K562 (cell line): ENCODE data around the gene PGAP3. TPM values are rescaled to one million over a fixed set of nuclear protein-coding genes. Genes with fewer than 3 reads are reported as not detected.

Experiments used
- ATAC-seq: fragments of 200-7000 bp; cut with Tn5 transposase; 3 replicates; pipeline ENCODE4 v1.9.1; 2020; ENCODE audit warnings: moderate library complexity
- BruUV-seq: library from RNA; stranded (reverse); fragments of 400-500 nt; replicated peaks from 2 replicates; lab custom pipeline; 2021; lab: Mats Ljungman, UMichigan
- CTCF ChIA-PET: fragments of 300-600 bp; formaldehyde crosslinking; extraction: SDS; loops from one replicate; lab custom pipeline; 2021; ENCODE audit warnings: low intra/inter-chr PET ratio; lab: Yijun Ruan, JAX
- POLR2A ChIA-PET: fragments of 300-600, 350-650 bp; sonication (Branson Sonifier 250); formaldehyde crosslinking; extraction: SDS; loops from one replicate; lab custom pipeline; 2021; ENCODE audit warnings: antibody characterized with exemption, inconsistent platforms; lab: Yijun Ruan, JAX
- DNase-seq, 4 experiments: peaks; one replicate each; pipeline versions ENCODE4 v3.0.0 to v3.0.0-alpha.2; 2011 to 2018; ENCODE audit warnings: low spot score in 3 of 4, mixed read lengths in 3 of 4; ENCODE audit errors: extremely low read depth in 1 of 4
- FAIRE-seq: peaks from 2 replicates; lab custom pipeline; 2011; peaks lifted over from hg19 to GRCh38; lab: Jason Lieb, UNC
- H2AFZ ChIP-seq: 2 replicates; pipeline ENCODE4 v1.6.0; 2011; ENCODE audit warnings: low read depth, low read length, control low read depth, inconsistent platforms
- H3K27ac ChIP-seq: fragments of 200-600 bp; 3 replicates; pipeline ENCODE4 v1.8.0; 2011; ENCODE audit warnings: low read depth, mild to moderate bottlenecking, control low read depth, inconsistent platforms, low read length, moderate library complexity, mixed read lengths; ENCODE audit errors: extremely low read depth
- H3K27me3 ChIP-seq, 2 experiments: fragments of 300-600 bp in 1 of 2; 2 replicates in 1 of 2; 3 replicates in 1 of 2; pipeline versions ENCODE4 v1.6.0 to v1.8.0; 2011; ENCODE audit warnings: inconsistent platforms in 2 of 2, low read length in 2 of 2, mild to moderate bottlenecking in 1 of 2, mixed read lengths in 1 of 2, moderate library complexity in 1 of 2; ENCODE audit not compliant: control insufficient read depth in 2 of 2, insufficient read depth in 2 of 2
- H3K36me3 ChIP-seq: fragments of 300-600 bp; 3 replicates; pipeline ENCODE4 v1.8.0; 2011; ENCODE audit warnings: mild to moderate bottlenecking, low read length, inconsistent platforms; ENCODE audit not compliant: control insufficient read depth, insufficient read depth
- H3K4me1 ChIP-seq, 2 experiments: fragments of 200-600 bp in 1 of 2; replicated peaks in 1 of 2; 2 replicates in 1 of 2; 3 replicates in 1 of 2; pipeline versions ENCODE4 v1.5.1 to v1.8.0; 2011; ENCODE audit warnings: inconsistent platforms in 2 of 2, low read length in 2 of 2, mild to moderate bottlenecking in 1 of 2, mixed read lengths in 1 of 2, moderate library complexity in 1 of 2; ENCODE audit not compliant: control insufficient read depth in 2 of 2, insufficient read depth in 2 of 2
- H3K4me2 ChIP-seq: 2 replicates; pipeline ENCODE4 v1.6.1; 2011; ENCODE audit warnings: low read length, control low read depth, inconsistent platforms, mixed read lengths; ENCODE audit not compliant: insufficient read depth
- H3K4me3 ChIP-seq: fragments of 200-600 bp; sonication (generic), shearing (Covaris generic); 2 replicates; pipeline ENCODE4 v1.5.1; 2016; ENCODE audit warnings: control low read depth, inconsistent platforms
- H3K79me2 ChIP-seq: fragments of 200-600 bp; 3 replicates; pipeline ENCODE4 v1.8.0; 2011; ENCODE audit warnings: low read length, inconsistent platforms; ENCODE audit not compliant: control insufficient read depth, insufficient read depth
- H3K9ac ChIP-seq, 2 experiments: 2 replicates each; pipeline versions ENCODE4 v1.6.0 to v1.6.1; 2011; ENCODE audit warnings: low read depth in 2 of 2, low read length in 2 of 2, control low read depth in 1 of 2, inconsistent platforms in 1 of 2, mild to moderate bottlenecking in 1 of 2, mixed read lengths in 1 of 2; ENCODE audit not compliant: insufficient read depth in 1 of 2
- H3K9me1 ChIP-seq: one replicate; pipeline ENCODE4 v1.6.0; 2011; ENCODE audit warnings: inconsistent platforms, mild to moderate bottlenecking, low read length, moderate library complexity; ENCODE audit not compliant: control insufficient read depth, insufficient read depth
- H3K9me3 ChIP-seq: replicated peaks from 2 replicates; pipeline ENCODE4 v1.5.1; 2011; ENCODE audit warnings: low read depth, low read length, inconsistent platforms; ENCODE audit not compliant: control insufficient read depth, insufficient read depth
- H4K20me1 ChIP-seq: replicated peaks from 2 replicates; pipeline ENCODE4 v1.6.1; 2011; ENCODE audit warnings: low read length, inconsistent platforms, mixed read lengths; ENCODE audit not compliant: control insufficient read depth, insufficient read depth
- BRD4 ChIP-seq: fragments of 200-600 bp; sonication (generic); IDR thresholded peaks from 2 replicates; pipeline ENCODE4 v1.6.1; 2017; ENCODE audit warnings: inconsistent platforms
- BRF1 ChIP-seq: IDR thresholded peaks from 3 replicates; pipeline ENCODE4 v1.6.1; 2011; ENCODE audit warnings: borderline replicate concordance, mild to moderate bottlenecking; ENCODE audit not compliant: insufficient read length; ENCODE audit errors: extremely low read depth
- CAMTA2 ChIP-seq: fragments of 250-450 bp; sonication (Bioruptor Pico); conservative IDR thresholded peaks from 2 replicates; pipeline ENCODE4 v1.5.1; 2022
- CSDE1 ChIP-seq, 2 experiments: fragments of 450-650 bp; IDR thresholded peaks; 2 replicates each; pipeline ENCODE4 v1.6.1; 2016; ENCODE audit warnings: mild to moderate bottlenecking in 1 of 2
- HDAC1 ChIP-seq, 2 experiments: fragments of 450-650 bp; IDR thresholded peaks; 2 replicates each; pipeline ENCODE4 v1.6.1; 2016 to 2017; ENCODE audit warnings: inconsistent platforms in 1 of 2, mild to moderate bottlenecking in 1 of 2, moderate library complexity in 1 of 2
- HLTF ChIP-seq: fragments of 450-650 bp; IDR thresholded peaks from 2 replicates; pipeline ENCODE4 v1.6.1; 2016
- HNRNPH1 ChIP-seq: fragments of 200-400 bp; formaldehyde crosslinking; optimal IDR thresholded peaks from 2 replicates; pipeline ENCODE3; 2017; ENCODE audit warnings: low read depth, mild to moderate bottlenecking, low read length, moderate library complexity
- MITF ChIP-seq: IDR thresholded peaks from 2 replicates; pipeline ENCODE4 v1.6.1; 2014; ENCODE audit warnings: antibody characterized with exemption
- NFRKB ChIP-seq: fragments of 450-650 bp; IDR thresholded peaks from 2 replicates; pipeline ENCODE4 v1.6.1; 2016; ENCODE audit warnings: low read depth
- SLC30A9 ChIP-seq: fragments of 250-450 bp; sonication (Bioruptor Pico); IDR thresholded peaks from 2 replicates; pipeline ENCODE4 v1.8.0; 2022; ENCODE audit warnings: mild to moderate bottlenecking, moderate library complexity
- SMAD4 ChIP-seq: fragments of 250-450 bp; sonication (Bioruptor Pico); conservative IDR thresholded peaks from 2 replicates; pipeline ENCODE4 v1.8.0; 2021; ENCODE audit warnings: inconsistent platforms, mild to moderate bottlenecking, moderate library complexity
- SNRNP70 ChIP-seq: fragments of 200-400 bp; formaldehyde crosslinking; optimal IDR thresholded peaks from 2 replicates; pipeline ENCODE3; 2017; ENCODE audit warnings: low read depth, low read length
- SUPT5H ChIP-seq: fragments of 450-650 bp; IDR thresholded peaks from 2 replicates; pipeline ENCODE4 v1.6.1; 2016
- TAF7 ChIP-seq: fragments of 450-650 bp; IDR thresholded peaks from 2 replicates; pipeline ENCODE4 v1.6.1; 2016; ENCODE audit warnings: missing genetic modification characterization, missing compliant biosample characterization
- TBP ChIP-seq: optimal IDR thresholded peaks from 2 replicates; pipeline ENCODE3; 2011; ENCODE audit warnings: low read depth, low read length, improper control_type of control experiment
- ZBTB1 ChIP-seq: sonication (generic); formaldehyde crosslinking; IDR thresholded peaks from 2 replicates; pipeline ENCODE4 v1.8.1; 2023; ENCODE audit warnings: missing genetic modification reagents, low read depth, mild to moderate bottlenecking, borderline replicate concordance
- ZFP36 ChIP-seq: fragments of 150-350 bp; IDR thresholded peaks from 2 replicates; pipeline ENCODE4 v1.6.1; 2018; ENCODE audit warnings: low read length, low read depth; ENCODE audit not compliant: partially characterized antibody
- ZNF232 ChIP-seq: sonication (generic); formaldehyde crosslinking; IDR thresholded peaks from 2 replicates; pipeline ENCODE4 v1.8.0; 2022; ENCODE audit warnings: mild to moderate bottlenecking, missing genetic modification reagents
- ZNF717 ChIP-seq: fragments of 250-450 bp; sonication (Bioruptor Pico); IDR thresholded peaks from 2 replicates; pipeline ENCODE4 v1.5.0; 2021
- WGBS: fragments of 100-300 bp; shearing (Covaris generic); methylation state at CpG from one replicate; pipeline ENCODE4 v1.1.6; 2016; ENCODE audit warnings: low coverage, mixed read lengths; ENCODE audit not compliant: insufficient coverage; ENCODE audit errors: missing lambda C conversion rate; 5-methylcytosine and 5-hydroxymethylcytosine counted together
- in situ Hi-C: fragments of 300-500 bp; cut with MboI; formaldehyde crosslinking; loops from 4 replicates; pipeline ENCODE4 v1.15.0; 2018; ENCODE audit warnings: inconsistent platforms, mixed read lengths
- intact Hi-C: fragments of 100-400 bp; cut with micrococcal nuclease; formaldehyde crosslinking; loops from 2 replicates; pipeline ENCODE4 v1.14.2; 2022
- polyA plus RNA-seq, 8 experiments: library from polyadenylated mRNA; depleted of rRNA in 4 of 8; stranded (reverse) in 5 of 8; unstranded in 3 of 8; fragments of >200 nt; fragmentation: Nextera tagmentation in 2 of 8; fragmentation: Illumina TruSeq in 1 of 8; extraction: Ambion mirVana in 2 of 8; extraction: Trizol in 1 of 8; gene quantifications; 2 replicates each; pipeline versions ENCODE4 v1.2.1 to v1.2.3, GENCODE V29; 2011 to 2014; ENCODE audit warnings: inconsistent platforms in 1 of 8, missing spikeins in 1 of 8
- total RNA-seq, 7 experiments: library from RNA; depleted of rRNA in 6 of 7; stranded (reverse); fragments of >200 nt in 6 of 7; fragmentation: Illumina TruSeq in 2 of 7; extraction: Trizol in 2 of 7; gene quantifications; 2 replicates each; pipeline versions ENCODE4 v1.2.1 to v1.2.3, GENCODE V29; 2011 to 2021; ENCODE audit warnings: low replicate concordance in 1 of 7
- TF ChIP-seq, protein P1 (sequence below): sonication (generic); formaldehyde crosslinking; IDR thresholded peaks from 2 replicates; pipeline ENCODE4 v1.8.1; 2023; ENCODE audit warnings: mild to moderate bottlenecking, missing genetic modification reagents, moderate library complexity

The PGAP3 gene
- total and polyA plus RNA-seq, 9 of the 15 experiments (the other 6 are each of a cell fraction or from before 2014, with no cell fraction given), result 0.38 to 9.4 (median 4.5) TPM

DNA sequence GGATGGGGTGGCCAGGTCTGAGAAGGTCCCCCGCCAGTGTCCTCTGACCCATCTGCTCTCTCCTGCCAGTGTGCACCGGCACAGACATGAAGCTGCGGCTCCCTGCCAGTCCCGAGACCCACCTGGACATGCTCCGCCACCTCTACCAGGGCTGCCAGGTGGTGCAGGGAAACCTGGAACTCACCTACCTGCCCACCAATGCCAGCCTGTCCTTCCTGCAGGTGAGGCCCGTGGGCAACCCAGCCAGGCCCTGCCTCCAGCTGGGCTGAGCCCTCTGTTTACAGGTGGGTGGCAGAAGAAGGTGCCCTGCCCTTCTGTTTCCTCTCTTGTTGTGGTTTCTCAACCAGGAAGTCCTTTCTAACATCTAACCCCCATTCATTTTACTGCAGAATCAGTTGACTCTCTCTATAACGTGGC is 19.1 kb upstream of the PGAP3 start:
- no TSS peak for BruUV-seq
- Histone ChIP-seq H3K36me3 (no peaks in the 10 kb centered on the region), H3K9me1 (no peaks in the 10 kb centered on the region), H4K20me1 (no peaks in the 10 kb centered on the region; the same call in 1 of the 2 replicates), H3K4me1 (peaks cover 0 to 25% of the 10 kb centered on the region in 2 experiments; a peak in 3 of 5 replicates), H3K4me2 (no peak overlapping the region), H2AFZ (no peak overlapping the region), H3K9ac (no peak overlapping the region), H3K27me3 (0 out of 5 replicates have a peak, but pooled peaks cover 0 to 5% of the 10 kb centered on the region in 2 experiments), H3K9me3 (no peaks in the 10 kb centered on the region), H3K4me3 (no peak overlapping the region), H3K79me2 (no peaks in the 10 kb centered on the region), H3K27ac (no peak overlapping the region)
- TF ChIP-seq SMAD4 (CRISPR knock-in tag) (no peak), TAF7 (tag) (no peak), ZNF232 (no peak), CAMTA2 (no peak), HDAC1 (IDR thresholded peaks at IDR 0.05) (no peak), ZNF717 (CRISPR knock-in tag) (no peak), MITF (no peak), TBP (no peak), ZFP36 (no peak), BRD4 (no peak), SUPT5H (no peak), ZBTB1 (no peak), NFRKB (no peak), HLTF (no peak), BRF1 (no peak), SLC30A9 (no peak), CSDE1 (IDR thresholded peaks at IDR 0.05) (no peak), SNRNP70 (no peak), HNRNPH1 (no peak)
- TF ChIP-seq, protein P1, sequence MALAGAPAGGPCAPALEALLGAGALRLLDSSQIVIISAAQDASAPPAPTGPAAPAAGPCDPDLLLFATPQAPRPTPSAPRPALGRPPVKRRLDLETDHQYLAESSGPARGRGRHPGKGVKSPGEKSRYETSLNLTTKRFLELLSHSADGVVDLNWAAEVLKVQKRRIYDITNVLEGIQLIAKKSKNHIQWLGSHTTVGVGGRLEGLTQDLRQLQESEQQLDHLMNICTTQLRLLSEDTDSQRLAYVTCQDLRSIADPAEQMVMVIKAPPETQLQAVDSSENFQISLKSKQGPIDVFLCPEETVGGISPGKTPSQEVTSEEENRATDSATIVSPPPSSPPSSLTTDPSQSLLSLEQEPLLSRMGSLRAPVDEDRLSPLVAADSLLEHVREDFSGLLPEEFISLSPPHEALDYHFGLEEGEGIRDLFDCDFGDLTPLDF, result no peak
- CTCF ChIA-PET, result no interaction called here
- POLR2A ChIA-PET, result interaction anchor here (0.7 kb wide), 1 partner anchor 23 kb away, joined by 5 read pairs; the partner anchor contains the start of gene MIEN1
- in situ Hi-C loops (no loop called here), intact Hi-C loops (no loop called here)
- DNase-seq (no peak), FAIRE-seq (no peak), ATAC-seq (no peak)
- 52% methylated on average over 7 of the region's 7 CpGs for WGBS
